Endothelial cell (in vitro differentiated cells): ENCODE measurements around the gene PHYKPL. TPM values are rescaled to one million over a fixed set of nuclear protein-coding genes. Genes with fewer than 3 reads are reported as not detected.

Source experiments
- DNase-seq: peaks from one replicate; pipeline ENCODE4 v3.0.0; 2021; ENCODE audit warnings: low spot score
- H3K27ac Mint-ChIP-seq: one replicate; pipeline ENCODE4 v1.8.0; 2021; ENCODE audit warnings: mixed read lengths, inconsistent platforms; ENCODE audit not compliant: unreplicated experiment
- H3K27me3 Mint-ChIP-seq: one replicate; pipeline ENCODE4 v1.8.0; 2021; ENCODE audit warnings: mild to moderate bottlenecking, moderate library complexity, mixed read lengths, inconsistent platforms; ENCODE audit not compliant: unreplicated experiment
- H3K36me3 Mint-ChIP-seq: one replicate; pipeline ENCODE4 v1.8.0; 2021; ENCODE audit warnings: mild to moderate bottlenecking, low read depth, mixed read lengths, inconsistent platforms; ENCODE audit not compliant: unreplicated experiment
- H3K4me1 Mint-ChIP-seq: one replicate; pipeline ENCODE4 v1.8.0; 2021; ENCODE audit warnings: mild to moderate bottlenecking, mixed read lengths, inconsistent platforms; ENCODE audit not compliant: unreplicated experiment
- H3K4me3 Mint-ChIP-seq: one replicate; pipeline ENCODE4 v1.8.0; 2021; ENCODE audit warnings: mild to moderate bottlenecking, mixed read lengths, inconsistent platforms; ENCODE audit not compliant: unreplicated experiment
- H3K9me3 Mint-ChIP-seq: one replicate; pipeline ENCODE4 v1.8.0; 2021; ENCODE audit warnings: mixed read lengths, inconsistent platforms; ENCODE audit not compliant: unreplicated experiment
- CTCF ChIP-seq: fragments of 200-600 bp; sonication (generic); IDR thresholded peaks from one replicate; pipeline ENCODE4 v1.5.0; 2021; ENCODE audit warnings: antibody characterized with exemption; ENCODE audit not compliant: unreplicated experiment
- total RNA-seq: library from RNA; stranded (reverse); fragmentation: NEBNext Ultra II Directional; extraction: Animal tissue kit (Norgen Biotek cat#: 25700); gene quantifications from one replicate; pipeline ENCODE4 v1.2.1, GENCODE V29; 2021; ENCODE audit not compliant: unreplicated experiment

Gene PHYKPL
- total RNA-seq, 1 donor from 2014 or later: 53.1 TPM

- no peak overlapping the region for H3K4me3 Mint-ChIP-seq
- H3K9me3 Mint-ChIP-seq: no peaks in the 10 kb centered on the region
- H3K4me1 Mint-ChIP-seq: peaks cover 12% of the 10 kb centered on the region
- DNase-seq: no peak
- H3K27me3 Mint-ChIP-seq: peaks cover 3% of the 10 kb centered on the region
- no peak for TF ChIP-seq CTCF
- H3K27ac Mint-ChIP-seq: no peak overlapping the region
- H3K36me3 Mint-ChIP-seq: peaks cover 3% of the 10 kb centered on the region
These were observed 38.6 kb downstream of the PHYKPL start for GRCh38 chr5:178194026-178194425.

- Mint-ChIP-seq H3K27me3 (peaks cover 6% of the 10 kb centered on the region), H3K36me3 (peaks cover 3% of the 10 kb centered on the region), H3K27ac (peak overlapping the region; percentile 39), H3K4me3 (peak overlapping the region; percentile 16), H3K4me1 (peaks cover 12% of the 10 kb centered on the region), H3K9me3 (no peaks in the 10 kb centered on the region)
- no peak for DNase-seq
- no peak for TF ChIP-seq CTCF
These were observed 39.3 kb downstream of the PHYKPL start for GRCh38 chr5:178193251-178193809.

- no peak for DNase-seq
- peaks cover 3% of the 10 kb centered on the region for H3K36me3 Mint-ChIP-seq
- no peak for TF ChIP-seq CTCF
- H3K9me3 Mint-ChIP-seq: no peaks in the 10 kb centered on the region
- H3K27ac Mint-ChIP-seq: no peak overlapping the region
- peaks cover 4% of the 10 kb centered on the region for H3K27me3 Mint-ChIP-seq
- no peak overlapping the region for H3K4me3 Mint-ChIP-seq
- peaks cover 12% of the 10 kb centered on the region for H3K4me1 Mint-ChIP-seq
These were observed 39.8 kb downstream of the PHYKPL start for GRCh38 chr5:178192787-178193186.

GRCh38 chr5:178192244-178192643 is 40.4 kb downstream of the PHYKPL start:
- DNase-seq: no peak
- TF ChIP-seq CTCF: no peak
- H3K36me3 Mint-ChIP-seq: peaks cover 3% of the 10 kb centered on the region
- peaks cover 12% of the 10 kb centered on the region for H3K4me1 Mint-ChIP-seq
- no peak overlapping the region for H3K27ac Mint-ChIP-seq
- no peaks in the 10 kb centered on the region for H3K9me3 Mint-ChIP-seq
- H3K4me3 Mint-ChIP-seq: no peak overlapping the region
- H3K27me3 Mint-ChIP-seq: peaks cover 4% of the 10 kb centered on the region

- DNase-seq: no peak
- Mint-ChIP-seq H3K4me1 (peaks cover 12% of the 10 kb centered on the region), H3K27ac (no peak overlapping the region), H3K9me3 (no peaks in the 10 kb centered on the region), H3K27me3 (peaks cover 4% of the 10 kb centered on the region), H3K36me3 (peaks cover 3% of the 10 kb centered on the region), H3K4me3 (no peak overlapping the region)
- no peak for TF ChIP-seq CTCF
These were observed 40.9 kb downstream of the PHYKPL start for GRCh38 chr5:178191661-178192060.
